Measurements from ENCODE around the gene CCNY.

DNA sequence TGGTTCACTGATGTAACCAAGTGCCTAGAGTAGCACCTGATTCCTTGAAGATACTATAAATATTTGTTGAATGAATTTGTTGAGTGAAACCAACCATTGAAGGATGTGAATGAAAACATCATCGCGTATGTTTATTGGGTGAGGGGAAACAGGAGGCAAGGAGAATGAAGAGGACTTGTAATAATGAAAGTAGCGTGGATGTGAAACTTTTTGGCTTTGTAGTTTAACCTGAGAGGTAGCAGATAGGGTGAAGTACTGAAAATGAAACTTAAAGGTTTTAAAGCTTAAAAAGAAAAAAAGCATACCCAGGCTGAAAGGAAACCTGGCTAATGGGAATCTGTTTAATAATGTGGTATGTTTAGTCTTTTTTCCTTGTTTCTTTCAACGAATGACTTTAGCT lies 5.2 kb downstream of the CCNY start:
- TF ChIP-seq SUZ12 (IDR thresholded peaks at IDR 0.05; ENCODE audit: extremely low read depth, insufficient read depth, insufficient read length) = no peak
- TF ChIP-seq ZNF274 (IDR thresholded peaks at IDR 0.05; ENCODE audit: low read depth, low read length) = no peak
